Mesothelial cell of epicardium (in vitro differentiated cells): ENCODE results near the gene LRFN4. TPM values are rescaled to one million over a fixed set of nuclear protein-coding genes. Genes with fewer than 3 reads are reported as not detected.

Source experiments
- DNase-seq, 2 experiments: peaks; one replicate each; pipeline ENCODE4 v3.0.0; 2021; ENCODE audit warnings: low spot score in 2 of 2; ENCODE audit not compliant: unreplicated experiment in 2 of 2
- H3K27ac Mint-ChIP-seq: 2 replicates; pipeline ENCODE4 v1.8.0; 2021; ENCODE audit warnings: mixed read lengths
- H3K27me3 Mint-ChIP-seq: 2 replicates; pipeline ENCODE4 v1.8.0; 2021; ENCODE audit warnings: low read depth, mixed read lengths
- H3K36me3 Mint-ChIP-seq: 2 replicates; pipeline ENCODE4 v1.8.0; 2021; ENCODE audit warnings: mixed read lengths
- H3K4me1 Mint-ChIP-seq: 2 replicates; pipeline ENCODE4 v1.8.0; 2021; ENCODE audit warnings: mixed read lengths
- H3K4me3 Mint-ChIP-seq: 2 replicates; pipeline ENCODE4 v1.8.0; 2021; ENCODE audit warnings: mild to moderate bottlenecking, moderate library complexity, mixed read lengths
- H3K9me3 Mint-ChIP-seq: 2 replicates; pipeline ENCODE4 v1.8.0; 2021; ENCODE audit warnings: mixed read lengths
- total RNA-seq: library from RNA; stranded (reverse); gene quantifications from 3 replicates; pipeline ENCODE4 v1.2.1, GENCODE V29; 2021
- TF ChIP-seq, protein P1 (sequence below): fragments of 200-600 bp; sonication (generic); IDR thresholded peaks from one replicate; pipeline ENCODE4 v1.5.0; 2021; ENCODE audit warnings: antibody characterized with exemption; ENCODE audit not compliant: unreplicated experiment

LRFN4 gene
- total RNA-seq, 1 donor from 2014 or later: 26.6 TPM

DNA sequence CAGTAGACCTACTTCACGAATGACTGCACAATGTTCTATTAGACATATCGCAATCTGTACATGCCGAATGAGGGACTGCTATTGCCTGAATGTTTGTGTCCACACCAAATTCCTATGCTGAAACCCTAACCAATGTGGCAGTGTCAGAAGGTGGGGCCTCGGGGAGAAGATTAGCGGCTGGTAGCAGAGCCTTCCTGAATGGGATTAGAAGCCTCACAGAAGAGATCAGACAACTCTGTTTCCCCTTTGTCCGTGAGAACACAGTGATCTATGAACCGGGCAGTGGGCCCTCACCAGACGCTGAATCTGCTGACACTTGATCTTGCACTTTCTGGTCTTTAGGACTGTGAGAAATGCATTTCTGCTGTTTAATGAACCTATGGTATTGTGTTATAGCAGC is 33.1 kb downstream of the LRFN4 start:
- Mint-ChIP-seq H3K36me3 (no peaks in the 10 kb centered on the region), H3K27me3 (no peaks in the 10 kb centered on the region), H3K4me3 (no peak overlapping the region), H3K27ac (no peak overlapping the region), H3K9me3 (no peaks in the 10 kb centered on the region), H3K4me1 (peaks cover 7% of the 10 kb centered on the region)
- TF ChIP-seq, protein P1, sequence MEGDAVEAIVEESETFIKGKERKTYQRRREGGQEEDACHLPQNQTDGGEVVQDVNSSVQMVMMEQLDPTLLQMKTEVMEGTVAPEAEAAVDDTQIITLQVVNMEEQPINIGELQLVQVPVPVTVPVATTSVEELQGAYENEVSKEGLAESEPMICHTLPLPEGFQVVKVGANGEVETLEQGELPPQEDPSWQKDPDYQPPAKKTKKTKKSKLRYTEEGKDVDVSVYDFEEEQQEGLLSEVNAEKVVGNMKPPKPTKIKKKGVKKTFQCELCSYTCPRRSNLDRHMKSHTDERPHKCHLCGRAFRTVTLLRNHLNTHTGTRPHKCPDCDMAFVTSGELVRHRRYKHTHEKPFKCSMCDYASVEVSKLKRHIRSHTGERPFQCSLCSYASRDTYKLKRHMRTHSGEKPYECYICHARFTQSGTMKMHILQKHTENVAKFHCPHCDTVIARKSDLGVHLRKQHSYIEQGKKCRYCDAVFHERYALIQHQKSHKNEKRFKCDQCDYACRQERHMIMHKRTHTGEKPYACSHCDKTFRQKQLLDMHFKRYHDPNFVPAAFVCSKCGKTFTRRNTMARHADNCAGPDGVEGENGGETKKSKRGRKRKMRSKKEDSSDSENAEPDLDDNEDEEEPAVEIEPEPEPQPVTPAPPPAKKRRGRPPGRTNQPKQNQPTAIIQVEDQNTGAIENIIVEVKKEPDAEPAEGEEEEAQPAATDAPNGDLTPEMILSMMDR: no peak
- DNase-seq: no peak

DNA sequence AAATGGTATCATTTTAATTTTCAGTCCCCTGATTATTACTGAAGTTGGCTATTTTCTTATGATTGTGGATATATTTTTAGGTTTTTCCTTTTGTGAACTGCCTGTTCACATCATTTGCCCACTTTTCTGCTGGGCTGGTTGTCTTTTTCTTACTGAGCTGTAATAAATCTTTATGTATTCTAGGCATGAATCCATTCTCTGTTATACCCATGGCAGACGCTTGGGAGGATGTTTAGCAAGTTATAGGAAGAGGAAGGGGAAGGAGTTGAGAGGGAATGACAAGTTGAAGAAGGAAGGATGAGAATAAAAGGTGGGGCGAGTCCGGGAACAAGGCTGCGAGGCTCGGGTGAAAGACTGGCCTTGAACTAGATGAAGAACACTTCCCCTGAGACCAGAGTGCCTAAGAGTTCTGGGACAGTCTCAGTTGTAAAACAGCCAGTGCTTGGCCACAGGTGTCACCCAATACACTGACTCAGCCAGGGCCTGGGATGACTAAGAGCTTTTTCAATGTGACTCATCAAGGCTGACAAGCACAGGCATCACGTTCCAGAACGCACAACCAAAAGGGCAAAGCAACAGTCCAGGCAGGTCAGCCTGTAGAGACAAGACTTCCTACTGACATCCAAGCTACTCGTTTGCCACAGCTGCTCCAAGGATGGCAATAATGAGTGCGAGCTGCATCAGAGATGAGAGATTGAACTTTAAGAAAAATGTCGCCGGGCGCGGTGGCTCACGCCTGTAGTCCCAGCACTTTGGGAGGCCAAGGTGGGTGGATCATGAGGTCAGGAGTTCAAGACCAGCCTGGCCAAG is 35.2 kb downstream of the LRFN4 start:
- Mint-ChIP-seq H3K27me3 (no peaks in the 10 kb centered on the region), H3K9me3 (no peaks in the 10 kb centered on the region), H3K27ac (no peak overlapping the region), H3K4me1 (no peaks in the 10 kb centered on the region), H3K4me3 (no peak overlapping the region), H3K36me3 (no peaks in the 10 kb centered on the region)
- DNase-seq: no peak
- TF ChIP-seq, protein P1: no peak

DNA sequence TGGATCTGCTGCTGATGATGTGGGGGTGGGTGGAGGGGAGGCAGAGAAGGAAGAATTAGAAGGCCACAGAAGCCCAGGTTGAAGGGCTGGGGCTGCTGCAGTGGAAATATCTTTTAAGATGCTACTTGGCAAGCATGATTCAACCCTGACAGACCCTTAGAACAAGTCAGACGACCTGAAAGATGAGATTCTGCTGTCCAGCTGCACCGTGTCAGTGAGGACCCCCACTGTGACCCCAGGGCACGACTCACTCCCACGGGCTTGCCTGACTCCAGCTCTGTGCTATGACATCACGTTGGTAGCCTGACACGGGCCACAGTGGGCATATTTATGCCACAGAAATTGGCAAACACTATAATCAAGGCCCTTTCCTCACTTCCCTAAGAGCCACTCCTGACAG is 36.0 kb downstream of the LRFN4 start:
- H3K4me1 Mint-ChIP-seq: no peaks in the 10 kb centered on the region
- H3K36me3 Mint-ChIP-seq: no peaks in the 10 kb centered on the region
- H3K27ac Mint-ChIP-seq: no peak overlapping the region
- no peak for DNase-seq
- H3K27me3 Mint-ChIP-seq: no peaks in the 10 kb centered on the region
- no peak overlapping the region for H3K4me3 Mint-ChIP-seq
- H3K9me3 Mint-ChIP-seq: no peaks in the 10 kb centered on the region
- TF ChIP-seq, protein P1: no peak

DNA sequence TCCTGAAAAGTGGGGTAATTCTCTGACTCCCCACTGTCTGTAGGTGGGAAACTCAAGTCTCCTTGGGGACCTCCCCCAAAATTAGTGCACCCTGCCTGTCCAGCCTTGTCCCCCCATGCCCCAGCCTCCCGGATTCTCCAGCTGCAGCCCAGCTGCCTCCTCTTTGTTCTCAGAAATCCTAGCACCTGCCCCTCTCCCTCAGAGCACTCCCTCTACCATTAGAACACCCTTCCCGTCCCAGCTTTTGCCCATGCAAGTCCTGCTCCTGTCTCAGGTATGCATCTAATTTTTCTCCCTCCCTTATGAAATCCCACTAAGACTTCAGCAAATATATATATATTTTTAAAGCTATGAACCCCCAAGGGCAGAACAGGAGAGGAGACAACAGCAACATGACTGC is 37.3 kb downstream of the LRFN4 start:
- Mint-ChIP-seq H3K4me1 (no peaks in the 10 kb centered on the region), H3K9me3 (no peaks in the 10 kb centered on the region), H3K4me3 (no peak overlapping the region), H3K27me3 (no peaks in the 10 kb centered on the region), H3K36me3 (no peaks in the 10 kb centered on the region), H3K27ac (no peak overlapping the region)
- DNase-seq: no peak
- TF ChIP-seq, protein P1: no peak

DNA sequence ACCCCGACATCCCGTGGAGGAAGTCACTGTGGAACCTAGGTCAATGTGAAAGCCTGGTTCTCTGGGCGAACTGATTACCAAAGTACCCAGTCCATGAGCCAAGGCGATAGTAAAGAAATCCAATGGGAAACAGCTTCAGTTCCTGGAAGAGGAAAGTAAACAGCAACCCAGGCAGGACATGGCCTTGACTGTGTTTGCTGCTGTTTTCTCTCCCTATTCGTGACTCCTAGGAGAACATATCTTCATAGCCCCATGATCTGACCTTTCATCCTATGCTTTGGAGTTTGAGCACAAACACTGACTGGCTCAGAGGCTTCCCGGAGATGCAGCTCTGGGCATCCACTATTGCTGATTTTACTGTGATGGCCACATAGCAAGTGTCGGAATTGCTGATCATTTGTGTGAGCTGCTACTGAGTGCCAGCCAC is 45.1 kb downstream of the LRFN4 start:
- H3K36me3 Mint-ChIP-seq: no peaks in the 10 kb centered on the region
- no peak overlapping the region for H3K4me3 Mint-ChIP-seq
- H3K27ac Mint-ChIP-seq: no peak overlapping the region
- H3K27me3 Mint-ChIP-seq: no peaks in the 10 kb centered on the region
- TF ChIP-seq, protein P1: no peak
- H3K9me3 Mint-ChIP-seq: no peaks in the 10 kb centered on the region
- DNase-seq: no peak
- no peaks in the 10 kb centered on the region for H3K4me1 Mint-ChIP-seq
